ENCODE measurements around the gene TMEM218.

TMEM218 gene

GRCh38 chr11:125082611-125083311, 28.7 kb downstream of the TMEM218 start:
- no peaks in the 10 kb centered on the region for H3K27me3 ChIP-seq (ENCODE audit: insufficient read depth, low read depth, severe bottlenecking)
- TF ChIP-seq CTCF (IDR thresholded peaks at IDR 0.05; ENCODE audit: low read depth, low read length), result no peak
- DNase-seq, result no peak
- no peak overlapping the region for H3K4me3 ChIP-seq (ENCODE audit: low read depth, low read length)
- no peak overlapping the region for H3K27ac ChIP-seq
- H3K9me3 ChIP-seq (ENCODE audit: severe bottlenecking), result no peaks in the 10 kb centered on the region
- no peaks in the 10 kb centered on the region for H3K36me3 ChIP-seq

GRCh38 chr11:125082040-125082439, 29.4 kb downstream of the TMEM218 start:
- no peaks in the 10 kb centered on the region for H3K27me3 ChIP-seq (ENCODE audit: insufficient read depth, low read depth, severe bottlenecking)
- no peaks in the 10 kb centered on the region for H3K36me3 ChIP-seq
- no peak for DNase-seq
- no peaks in the 10 kb centered on the region for H3K9me3 ChIP-seq (ENCODE audit: severe bottlenecking)
- no peak overlapping the region for H3K4me3 ChIP-seq (ENCODE audit: low read depth, low read length)
- TF ChIP-seq CTCF (IDR thresholded peaks at IDR 0.05; ENCODE audit: low read depth, low read length), result no peak
- H3K27ac ChIP-seq, result no peak overlapping the region

- Histone ChIP-seq H3K36me3 (no peaks in the 10 kb centered on the region), H3K27me3 (ENCODE audit: insufficient read depth, low read depth, severe bottlenecking) (no peaks in the 10 kb centered on the region), H3K9me3 (ENCODE audit: severe bottlenecking) (no peaks in the 10 kb centered on the region), H3K4me3 (ENCODE audit: low read depth, low read length) (no peak overlapping the region), H3K27ac (no peak overlapping the region)
- TF ChIP-seq CTCF (IDR thresholded peaks at IDR 0.05; ENCODE audit: low read depth, low read length), result no peak
- no peak for DNase-seq
These were observed 30.2 kb downstream of the TMEM218 start for GRCh38 chr11:125081098-125081798.

GRCh38 chr11:125080531-125080911, 30.9 kb downstream of the TMEM218 start:
- Histone ChIP-seq H3K27me3 (ENCODE audit: insufficient read depth, low read depth, severe bottlenecking) (no peaks in the 10 kb centered on the region), H3K36me3 (no peaks in the 10 kb centered on the region), H3K27ac (no peak overlapping the region), H3K4me3 (ENCODE audit: low read depth, low read length) (no peak overlapping the region), H3K9me3 (ENCODE audit: severe bottlenecking) (no peaks in the 10 kb centered on the region)
- TF ChIP-seq CTCF (IDR thresholded peaks at IDR 0.05; ENCODE audit: low read depth, low read length), result no peak
- DNase-seq, result no peak

- no peak for DNase-seq
- no peaks in the 10 kb centered on the region for H3K9me3 ChIP-seq (ENCODE audit: severe bottlenecking)
- H3K36me3 ChIP-seq, result no peaks in the 10 kb centered on the region
- H3K4me3 ChIP-seq (ENCODE audit: low read depth, low read length), result no peak overlapping the region
- no peak overlapping the region for H3K27ac ChIP-seq
- no peak for TF ChIP-seq CTCF (IDR thresholded peaks at IDR 0.05; ENCODE audit: low read depth, low read length)
- H3K27me3 ChIP-seq (ENCODE audit: insufficient read depth, low read depth, severe bottlenecking), result no peaks in the 10 kb centered on the region
These were observed 31.4 kb downstream of the TMEM218 start for GRCh38 chr11:125079878-125080530.

All from WERI-Rb-1 (cell line).